GM12891 (cell line): Measurements from ENCODE around the gene SLFN13.
"Not testable (repeated sequence)": the region's sequence is repeated elsewhere in the genome, so short reads cannot be mapped to it uniquely, and the experiment has no call there.

ENCODE experiments used
- DNase-seq: peaks from one replicate; pipeline ENCODE4 v3.0.0; 2011; ENCODE audit warnings: low spot score; ENCODE audit not compliant: insufficient read length
- FAIRE-seq: peaks from 2 replicates; lab custom pipeline; 2011; peaks lifted over from hg19 to GRCh38; lab: Jason Lieb, UNC
- PAX5 ChIP-seq: IDR thresholded peaks from 2 replicates; pipeline ENCODE4 v1.6.1; 2011; ENCODE audit warnings: low read length, moderate library complexity, mild to moderate bottlenecking; ENCODE audit not compliant: insufficient read depth, severe bottlenecking
- POLR2A ChIP-seq: IDR thresholded peaks from 2 replicates; pipeline ENCODE4 v1.6.1; 2011; ENCODE audit warnings: low read depth, low read length, control low read depth
- POLR2AphosphoS5 ChIP-seq: IDR thresholded peaks from 2 replicates; pipeline ENCODE4 v1.6.1; 2011; ENCODE audit warnings: low read depth, low read length, control low read depth
- POU2F2 ChIP-seq: IDR thresholded peaks from 2 replicates; pipeline ENCODE4 v1.6.1; 2011; ENCODE audit warnings: low read depth, mild to moderate bottlenecking, control low read depth, low read length, moderate library complexity
- SPI1 ChIP-seq: IDR thresholded peaks from 2 replicates; pipeline ENCODE4 v1.6.1; 2011; ENCODE audit warnings: low read depth, low read length, control low read depth
- TAF1 ChIP-seq: IDR thresholded peaks from 2 replicates; pipeline ENCODE4 v1.6.1; 2011; ENCODE audit warnings: low read depth, low read length, control low read depth

SLFN13 gene

GRCh38 chr17:35406568-35406967, 42.0 kb downstream of the SLFN13 start:
- TF ChIP-seq PAX5, result no peak
- TF ChIP-seq POLR2AphosphoS5, result no peak
- no peak for TF ChIP-seq SPI1
- TF ChIP-seq POU2F2, result no peak
- TF ChIP-seq POLR2A, result no peak
- TF ChIP-seq TAF1, result no peak
- DNase-seq, result no peak
- FAIRE-seq, result no peak

GRCh38 chr17:35404360-35404759, 44.2 kb downstream of the SLFN13 start:
- no peak for TF ChIP-seq SPI1
- no peak for TF ChIP-seq PAX5
- no peak for TF ChIP-seq TAF1
- TF ChIP-seq POLR2AphosphoS5, result no peak
- no peak for TF ChIP-seq POU2F2
- no peak for TF ChIP-seq POLR2A
- no peak for DNase-seq
- no peak for FAIRE-seq

- FAIRE-seq, DNase-seq: not testable (repeated sequence)
These were observed 54.8 kb downstream of the SLFN13 start for GRCh38 chr17:35393783-35394182.

GRCh38 chr17:35390663-35391062, 57.9 kb downstream of the SLFN13 start:
- no peak for DNase-seq
- no peak for TF ChIP-seq TAF1
- TF ChIP-seq POU2F2, result no peak
- TF ChIP-seq SPI1, result no peak
- TF ChIP-seq POLR2A, result no peak
- no peak for TF ChIP-seq POLR2AphosphoS5
- FAIRE-seq, result no peak

GRCh38 chr17:35390156-35390555, 58.4 kb downstream of the SLFN13 start:
- DNase-seq, result no peak
- no peak for TF ChIP-seq POLR2A
- no peak for TF ChIP-seq POU2F2
- TF ChIP-seq TAF1, result no peak
- no peak for TF ChIP-seq POLR2AphosphoS5
- TF ChIP-seq SPI1, result no peak
- no peak for TF ChIP-seq PAX5

GRCh38 chr17:35387496-35387895, 61.1 kb downstream of the SLFN13 start:
- no peak for TF ChIP-seq TAF1
- DNase-seq, result no peak
- FAIRE-seq, result no peak

More at GRCh38 chr17:35390156-35390555, 58.4 kb downstream of the SLFN13 start:
- no peak for FAIRE-seq
